RWPE2 (cell line): ENCODE data around the gene STAG1.

ENCODE experiments used
- ATAC-seq: fragments of 200-7000 bp; cut with Tn5 transposase; 3 replicates; pipeline ENCODE4 v1.9.1; 2021; ENCODE audit warnings: low read depth
- DNase-seq: peaks from one replicate; pipeline ENCODE4 v3.0.0-alpha.2; 2020; ENCODE audit warnings: low spot score
- H3K27ac ChIP-seq: fragments of 450-650 bp; 2 replicates; pipeline ENCODE4 v1.5.1; 2017; ENCODE audit warnings: mild to moderate bottlenecking; ENCODE audit not compliant: poor library complexity, severe bottlenecking
- H3K27me3 ChIP-seq: fragments of 250-450 bp; sonication (Bioruptor Pico); 2 replicates; pipeline ENCODE4 v1.5.1; 2021; ENCODE audit warnings: mild to moderate bottlenecking, moderate library complexity; ENCODE audit not compliant: insufficient read depth, poor library complexity, severe bottlenecking
- H3K36me3 ChIP-seq: fragments of 250-450 bp; sonication (Bioruptor Pico); 2 replicates; pipeline ENCODE4 v1.5.1; 2020; ENCODE audit warnings: low read depth, mild to moderate bottlenecking, moderate library complexity
- H3K4me1 ChIP-seq: fragments of 250-450 bp; sonication (Bioruptor Pico); 2 replicates; pipeline ENCODE4 v1.5.1; 2021; ENCODE audit warnings: mild to moderate bottlenecking, moderate library complexity; ENCODE audit not compliant: insufficient read depth, poor library complexity, severe bottlenecking
- H3K4me3 ChIP-seq: fragments of 250-450 bp; sonication (Bioruptor Pico); 2 replicates; pipeline ENCODE4 v1.5.1; 2021; ENCODE audit warnings: mild to moderate bottlenecking, moderate library complexity; ENCODE audit not compliant: severe bottlenecking
- H3K9me3 ChIP-seq: fragments of 250-450 bp; sonication (Bioruptor Pico); 2 replicates; pipeline ENCODE4 v1.5.1; 2021; ENCODE audit warnings: mild to moderate bottlenecking, moderate library complexity; ENCODE audit not compliant: severe bottlenecking
- TF ChIP-seq, protein P1 (sequence below): fragments of 450-650 bp; IDR thresholded peaks from one replicate; pipeline ENCODE4 v1.5.1; 2017; ENCODE audit warnings: mild to moderate bottlenecking, moderate library complexity; ENCODE audit not compliant: poor library complexity, severe bottlenecking

STAG1 gene

DNA sequence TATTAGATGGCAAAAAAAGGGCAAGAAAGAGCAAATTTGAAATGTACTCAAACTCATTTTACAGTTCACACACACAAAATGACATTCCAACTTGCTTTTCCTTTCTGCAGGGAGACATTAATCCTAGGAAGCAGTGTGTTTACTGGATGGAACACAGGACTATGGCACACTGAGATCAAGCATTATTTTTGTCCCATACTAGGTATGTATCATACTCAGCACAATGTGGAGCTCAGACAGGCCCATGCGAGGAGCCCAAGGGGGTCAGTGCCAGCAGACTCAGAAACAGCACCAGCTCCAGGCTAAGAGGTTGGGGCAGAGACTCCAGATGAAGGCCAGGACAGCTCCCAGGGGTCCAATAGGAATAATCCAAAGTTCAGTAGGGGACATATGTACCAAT is 36.0 kb upstream of the STAG1 start:
- TF ChIP-seq, protein P1, sequence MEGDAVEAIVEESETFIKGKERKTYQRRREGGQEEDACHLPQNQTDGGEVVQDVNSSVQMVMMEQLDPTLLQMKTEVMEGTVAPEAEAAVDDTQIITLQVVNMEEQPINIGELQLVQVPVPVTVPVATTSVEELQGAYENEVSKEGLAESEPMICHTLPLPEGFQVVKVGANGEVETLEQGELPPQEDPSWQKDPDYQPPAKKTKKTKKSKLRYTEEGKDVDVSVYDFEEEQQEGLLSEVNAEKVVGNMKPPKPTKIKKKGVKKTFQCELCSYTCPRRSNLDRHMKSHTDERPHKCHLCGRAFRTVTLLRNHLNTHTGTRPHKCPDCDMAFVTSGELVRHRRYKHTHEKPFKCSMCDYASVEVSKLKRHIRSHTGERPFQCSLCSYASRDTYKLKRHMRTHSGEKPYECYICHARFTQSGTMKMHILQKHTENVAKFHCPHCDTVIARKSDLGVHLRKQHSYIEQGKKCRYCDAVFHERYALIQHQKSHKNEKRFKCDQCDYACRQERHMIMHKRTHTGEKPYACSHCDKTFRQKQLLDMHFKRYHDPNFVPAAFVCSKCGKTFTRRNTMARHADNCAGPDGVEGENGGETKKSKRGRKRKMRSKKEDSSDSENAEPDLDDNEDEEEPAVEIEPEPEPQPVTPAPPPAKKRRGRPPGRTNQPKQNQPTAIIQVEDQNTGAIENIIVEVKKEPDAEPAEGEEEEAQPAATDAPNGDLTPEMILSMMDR: no peak
- no peak overlapping the region for H3K4me3 ChIP-seq
- H3K36me3 ChIP-seq: no peaks in the 10 kb centered on the region
- no peak for DNase-seq
- no peaks in the 10 kb centered on the region for H3K27me3 ChIP-seq
- no peak for ATAC-seq
- H3K9me3 ChIP-seq: no peaks in the 10 kb centered on the region
- H3K27ac ChIP-seq: no peak overlapping the region
- H3K4me1 ChIP-seq: peaks cover 5% of the 10 kb centered on the region

DNA sequence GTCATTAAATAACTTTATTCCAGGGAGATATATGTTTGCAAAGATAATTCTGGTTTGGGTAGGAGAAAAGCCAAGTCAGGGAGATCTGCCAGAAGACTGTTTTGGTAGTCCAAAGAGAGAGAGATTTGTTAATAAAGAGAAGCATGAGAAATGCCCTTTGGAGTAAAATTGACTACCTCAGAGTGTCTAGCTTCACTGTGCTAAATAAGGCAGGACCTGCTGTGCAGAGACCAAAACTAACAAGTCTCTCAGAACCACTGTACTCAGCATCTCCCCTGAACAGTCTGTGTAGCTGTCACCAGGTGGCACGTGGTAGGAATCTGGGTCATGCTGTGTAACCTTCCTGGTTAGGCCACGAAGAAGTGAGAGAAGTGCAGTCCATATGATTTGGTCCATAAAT is 35.2 kb upstream of the STAG1 start:
- no peak for ATAC-seq
- Histone ChIP-seq H3K27ac (no peak overlapping the region), H3K9me3 (no peaks in the 10 kb centered on the region), H3K4me3 (no peak overlapping the region), H3K4me1 (peaks cover 5% of the 10 kb centered on the region), H3K27me3 (no peaks in the 10 kb centered on the region), H3K36me3 (no peaks in the 10 kb centered on the region)
- DNase-seq: no peak
- TF ChIP-seq, protein P1: no peak

DNA sequence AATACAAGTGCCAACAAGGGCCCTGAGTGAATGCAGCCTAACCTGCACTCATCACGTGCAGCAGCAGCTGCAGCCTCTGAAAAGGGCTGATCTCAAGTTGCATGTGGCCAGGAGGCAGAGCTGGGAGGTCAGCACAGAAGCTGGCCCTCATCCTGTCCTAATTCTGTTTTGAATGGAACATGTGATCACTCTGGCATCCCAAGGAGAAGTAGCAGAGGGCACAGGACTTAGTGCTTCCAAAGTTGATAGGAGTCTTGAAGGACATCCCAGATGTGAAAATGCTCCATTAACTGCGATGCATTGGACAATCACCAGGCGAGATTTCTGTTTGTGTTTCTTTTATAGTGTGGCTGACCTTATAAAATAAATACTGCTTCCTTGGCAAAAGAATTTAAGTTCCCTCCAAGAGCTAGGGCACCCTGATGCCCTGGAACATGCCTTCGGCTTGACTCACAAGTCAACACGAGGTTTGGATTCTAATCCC is 31.6 kb upstream of the STAG1 start:
- no peak overlapping the region for H3K27ac ChIP-seq
- TF ChIP-seq, protein P1: no peak
- DNase-seq: no peak

DNA sequence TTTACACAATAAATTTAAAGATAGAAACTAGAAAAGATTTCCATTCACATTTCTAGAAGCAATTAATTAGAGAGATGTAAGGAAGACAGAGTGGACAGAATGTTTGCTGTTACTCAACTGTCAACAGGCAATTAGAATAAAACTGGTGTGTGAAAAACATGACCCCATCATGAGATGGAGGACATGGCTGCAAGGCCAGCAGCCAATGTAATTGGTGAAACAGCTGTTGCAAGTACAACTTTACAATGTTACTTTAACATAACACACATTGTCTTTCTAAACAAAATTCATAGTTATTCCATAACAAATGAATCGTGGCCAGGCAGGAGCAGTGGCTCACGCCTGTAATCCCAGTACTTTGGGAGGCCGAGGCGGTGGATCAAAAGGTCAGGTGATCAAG is 28.6 kb upstream of the STAG1 start:
- DNase-seq (no peak), ATAC-seq (no peak)
- H3K36me3 ChIP-seq: no peaks in the 10 kb centered on the region
- H3K27me3 ChIP-seq: no peaks in the 10 kb centered on the region
- H3K4me1 ChIP-seq: no peaks in the 10 kb centered on the region
- no peak overlapping the region for H3K27ac ChIP-seq
- no peaks in the 10 kb centered on the region for H3K9me3 ChIP-seq
- no peak overlapping the region for H3K4me3 ChIP-seq
- TF ChIP-seq, protein P1: no peak

More for the DNA sequence above, 31.6 kb upstream of the STAG1 start:
- no peaks in the 10 kb centered on the region for H3K36me3 ChIP-seq
- no peak overlapping the region for H3K4me3 ChIP-seq
- ATAC-seq: no peak
- H3K9me3 ChIP-seq: no peaks in the 10 kb centered on the region
- peaks cover 5% of the 10 kb centered on the region for H3K4me1 ChIP-seq
- H3K27me3 ChIP-seq: no peaks in the 10 kb centered on the region

DNA sequence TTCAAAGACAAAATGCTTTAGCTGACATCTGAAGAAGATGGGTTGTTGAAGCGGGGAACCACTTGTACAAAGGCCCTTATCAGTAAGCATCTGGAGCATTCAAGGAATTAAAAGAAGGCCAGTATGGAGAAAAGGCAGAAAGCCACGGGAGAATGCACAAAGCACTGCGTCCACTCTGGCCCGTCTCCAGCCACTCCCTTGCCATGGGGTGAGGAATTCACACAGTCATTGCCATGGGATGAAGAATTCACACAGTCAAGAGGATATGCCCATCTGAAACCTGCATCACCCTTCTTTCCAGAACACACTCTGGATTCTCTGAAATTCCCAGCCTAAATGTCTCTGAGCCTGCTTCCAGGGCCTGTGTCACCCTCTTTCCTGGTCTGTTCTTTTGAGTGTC is 26.7 kb upstream of the STAG1 start:
- no peaks in the 10 kb centered on the region for H3K4me1 ChIP-seq
- H3K36me3 ChIP-seq: no peaks in the 10 kb centered on the region
- ATAC-seq: 0 out of 3 replicates have a peak, but pooled peaks have one; percentile 33
- H3K27ac ChIP-seq: no peak overlapping the region
- H3K27me3 ChIP-seq: no peaks in the 10 kb centered on the region
- no peak for DNase-seq
- TF ChIP-seq, protein P1: no peak
- H3K9me3 ChIP-seq: no peaks in the 10 kb centered on the region
- no peak overlapping the region for H3K4me3 ChIP-seq
